Measurements from ENCODE around the gene MYLK4. TPM values are rescaled to one million over a fixed set of nuclear protein-coding genes. Genes with fewer than 3 reads are reported as not detected.

Gene MYLK4
- polyA plus RNA-seq, 1 donor from 2014 or later = 1.3 TPM

GRCh38 chr6:2751871-2752270 lies 1.1 kb upstream of the MYLK4 start:
- Histone ChIP-seq H4K20me1 (ENCODE audit: insufficient read depth) (no peaks in the 10 kb centered on the region), H3K4me3 (ENCODE audit: low read length) (no peak overlapping the region), H3K9me3 (ENCODE audit: low read length) (no peaks in the 10 kb centered on the region), H3K27me3 (ENCODE audit: insufficient read depth, low read depth, low read length) (no peaks in the 10 kb centered on the region), H3K27ac (ENCODE audit: low read length) (no peak overlapping the region), H3K4me2 (ENCODE audit: low read length) (no peak overlapping the region), H3K9ac (ENCODE audit: low read length) (no peak overlapping the region), H3F3A (ENCODE audit: insufficient read depth, low read length, poor library complexity, severe bottlenecking) (no peaks in the 10 kb centered on the region), H3K79me2 (replicated peaks; ENCODE audit: insufficient read depth, low read length) (no peaks in the 10 kb centered on the region), H3K9me2 (ENCODE audit: insufficient read depth, low read length) (no peaks in the 10 kb centered on the region), H2AFZ (ENCODE audit: low read depth, low read length) (no peak overlapping the region), H3K36me3 (ENCODE audit: insufficient read depth, low read length) (no peaks in the 10 kb centered on the region)
- TF ChIP-seq SMC3 (conservative IDR thresholded peaks at IDR 0.05; ENCODE audit: poor library complexity) (no peak), MXI1 (conservative IDR thresholded peaks at IDR 0.05; ENCODE audit: poor library complexity, severe bottlenecking) (no peak), EZH2 (IDR thresholded peaks at IDR 0.05; ENCODE audit: borderline replicate concordance, insufficient read depth, low read length, poor library complexity, severe bottlenecking) (no peak), EP300 (conservative IDR thresholded peaks at IDR 0.05; ENCODE audit: poor library complexity, severe bottlenecking) (no peak), REST (IDR thresholded peaks at IDR 0.05; ENCODE audit: borderline replicate concordance) (no peak), RAD21 (conservative IDR thresholded peaks at IDR 0.05) (no peak), CTCF (IDR thresholded peaks at IDR 0.05; ENCODE audit: poor library complexity, severe bottlenecking) (no peak), TAF1 (IDR thresholded peaks at IDR 0.05; ENCODE audit: low read depth) (no peak), POLR2AphosphoS5 (IDR thresholded peaks at IDR 0.05) (no peak)

- TF ChIP-seq RAD21 (conservative IDR thresholded peaks at IDR 0.05) = peak; percentile 67
- TF ChIP-seq SMC3 (conservative IDR thresholded peaks at IDR 0.05; ENCODE audit: poor library complexity) = peak; percentile 77
- TF ChIP-seq REST (IDR thresholded peaks at IDR 0.05; ENCODE audit: borderline replicate concordance) = no peak
- peak; percentile 83 for TF ChIP-seq CTCF (IDR thresholded peaks at IDR 0.05; ENCODE audit: poor library complexity, severe bottlenecking)
- no peak for TF ChIP-seq EZH2 (IDR thresholded peaks at IDR 0.05; ENCODE audit: borderline replicate concordance, insufficient read depth, low read length, poor library complexity, severe bottlenecking)
- no peak for TF ChIP-seq MXI1 (conservative IDR thresholded peaks at IDR 0.05; ENCODE audit: poor library complexity, severe bottlenecking)
- no peak for TF ChIP-seq EP300 (conservative IDR thresholded peaks at IDR 0.05; ENCODE audit: poor library complexity, severe bottlenecking)
- no peak for TF ChIP-seq TAF1 (IDR thresholded peaks at IDR 0.05; ENCODE audit: low read depth)
- Histone ChIP-seq H3K4me3 (ENCODE audit: low read length) (no peak overlapping the region), H4K20me1 (ENCODE audit: insufficient read depth) (no peaks in the 10 kb centered on the region), H3K27ac (ENCODE audit: low read length) (no peak overlapping the region), H3K4me2 (ENCODE audit: low read length) (no peak overlapping the region), H3K27me3 (ENCODE audit: insufficient read depth, low read depth, low read length) (no peaks in the 10 kb centered on the region), H3F3A (ENCODE audit: insufficient read depth, low read length, poor library complexity, severe bottlenecking) (no peaks in the 10 kb centered on the region), H2AFZ (ENCODE audit: low read depth, low read length) (no peak overlapping the region), H3K9ac (ENCODE audit: low read length) (no peak overlapping the region), H3K79me2 (replicated peaks; ENCODE audit: insufficient read depth, low read length) (no peaks in the 10 kb centered on the region), H3K36me3 (ENCODE audit: insufficient read depth, low read length) (no peaks in the 10 kb centered on the region), H3K9me2 (ENCODE audit: insufficient read depth, low read length) (no peaks in the 10 kb centered on the region), H3K9me3 (ENCODE audit: low read length) (no peaks in the 10 kb centered on the region)
These were observed 637 bp downstream of the MYLK4 start for GRCh38 chr6:2749969-2750600.
